B cell (primary cell): ENCODE results near the gene MEGF11. TPM values are rescaled to one million over a fixed set of nuclear protein-coding genes. Genes with fewer than 3 reads are reported as not detected.

Experiments
- ATAC-seq: fragments of 200-7000 bp; cut with Tn5 transposase; one replicate; pipeline ENCODE4 v1.10.0; 2021; ENCODE audit warnings: low read depth, mild to moderate bottlenecking, moderate number of reproducible peaks, moderate library complexity
- CTCF ChIA-PET: fragments of 350-600 bp; sonication (Branson Sonifier 250); formaldehyde crosslinking; loops from one replicate; lab custom pipeline; 2021; ENCODE audit warnings: antibody characterized with exemption, inconsistent platforms; lab: Charles Lee
- POLR2A ChIA-PET: fragments of 350-600 bp; sonication (Branson Sonifier 250); formaldehyde crosslinking; loops from one replicate; lab custom pipeline; 2021; ENCODE audit warnings: antibody characterized with exemption; lab: Charles Lee
- DNase-seq: peaks from one replicate; pipeline ENCODE4 v3.0.0; 2013
- H2AFZ ChIP-seq: 2 replicates; pipeline ENCODE4 v1.6.1; 2012; ENCODE audit warnings: mild to moderate bottlenecking, low read depth, low read length; ENCODE audit not compliant: insufficient read depth, poor library complexity, severe bottlenecking
- H3K27ac ChIP-seq, 2 donors: 1 replicate in 1 of 2; 2 replicates in 1 of 2; pipeline ENCODE4 v1.5.1; 2012 to 2013; ENCODE audit warnings: low read length in 2 of 2, mild to moderate bottlenecking in 2 of 2, moderate library complexity in 1 of 2
- H3K27me3 ChIP-seq, 4 experiments: fragments of 200-600 bp in 1 of 4; sonication (generic) in 1 of 4; replicated peaks in 1 of 4; 1 replicate in 2 of 4; 2 replicates in 2 of 4; pipeline versions ENCODE4 v1.6.1 to v1.7.0; 2013 to 2016; ENCODE audit warnings: low read length in 3 of 4, mild to moderate bottlenecking in 2 of 4, mixed read lengths in 1 of 4, moderate library complexity in 1 of 4; ENCODE audit not compliant: insufficient read depth in 4 of 4, control insufficient read depth in 3 of 4; ENCODE audit errors: control extremely low read depth in 1 of 4
- H3K36me3 ChIP-seq, 2 experiments: replicated peaks in 1 of 2; 1 replicate in 1 of 2; 2 replicates in 1 of 2; pipeline versions ENCODE4 v1.6.1 to v1.7.1; 2013; ENCODE audit warnings: low read length in 1 of 2; ENCODE audit not compliant: insufficient read depth in 2 of 2, control insufficient read depth in 1 of 2; ENCODE audit errors: control extremely low read depth in 1 of 2, extremely low read depth in 1 of 2
- H3K4me1 ChIP-seq, 2 donors: fragments of 200-600 bp in 1 of 2; sonication (generic) in 1 of 2; 1 replicate in 1 of 2; 2 replicates in 1 of 2; pipeline versions ENCODE4 v1.5.1 to v1.6.1; 2013 to 2017; ENCODE audit warnings: low read length in 2 of 2; ENCODE audit not compliant: control insufficient read depth in 2 of 2, insufficient read depth in 2 of 2
- H3K4me2 ChIP-seq: replicated peaks from 2 replicates; pipeline ENCODE3; 2012; ENCODE audit warnings: mild to moderate bottlenecking, low read depth, low read length; ENCODE audit not compliant: poor library complexity, severe bottlenecking
- H3K4me3 ChIP-seq, 5 experiments: fragments of 200-600 bp in 1 of 5; sonication (generic) in 1 of 5; 1 replicate in 3 of 5; 2 replicates in 2 of 5; pipeline versions ENCODE4 v1.5.1 to v1.7.0; 2011 to 2016; ENCODE audit warnings: low read length in 4 of 5, mild to moderate bottlenecking in 4 of 5, low read depth in 2 of 5, control low read depth in 1 of 5, moderate library complexity in 1 of 5; ENCODE audit not compliant: insufficient read depth in 1 of 5; ENCODE audit errors: control extremely low read depth in 1 of 5, extremely low read depth in 1 of 5
- H3K79me2 ChIP-seq: fragments of 200-600 bp; sonication (generic); one replicate; pipeline ENCODE4 v1.6.0; 2016; ENCODE audit warnings: low read length; ENCODE audit not compliant: control insufficient read depth, insufficient read depth
- H3K9ac ChIP-seq: fragments of 200-600 bp; sonication (generic); 2 replicates; pipeline ENCODE4 v1.6.1; 2017; ENCODE audit warnings: mild to moderate bottlenecking, low read length, moderate library complexity
- H3K9me3 ChIP-seq, 3 donors: one replicate each; pipeline versions ENCODE4 v1.6.1 to v1.7.1; 2013; ENCODE audit warnings: low read length in 2 of 3; ENCODE audit not compliant: control insufficient read depth in 2 of 3, insufficient read depth in 1 of 3; ENCODE audit errors: control extremely low read depth in 1 of 3
- H4K20me1 ChIP-seq: 2 replicates; pipeline ENCODE4 v1.6.0; 2012; ENCODE audit warnings: mild to moderate bottlenecking, low read length; ENCODE audit not compliant: insufficient read depth, control insufficient read depth, poor library complexity, severe bottlenecking
- H3K27ac Mint-ChIP-seq: one replicate; pipeline ENCODE4 v1.8.0; 2021; ENCODE audit warnings: mixed read lengths
- H3K27me3 Mint-ChIP-seq: one replicate; pipeline ENCODE4 v1.8.0; 2021; ENCODE audit warnings: mixed read lengths
- H3K4me1 Mint-ChIP-seq: one replicate; pipeline ENCODE4 v1.8.0; 2021; ENCODE audit warnings: mixed read lengths
- H3K4me3 Mint-ChIP-seq: one replicate; pipeline ENCODE4 v1.8.0; 2021; ENCODE audit warnings: mixed read lengths
- H3K9me3 Mint-ChIP-seq: one replicate; pipeline ENCODE4 v1.8.0; 2022; ENCODE audit warnings: mixed read lengths; ENCODE audit not compliant: insufficient read depth
- CTCF ChIP-seq: fragments of 200-600 bp; IDR thresholded peaks from one replicate; pipeline ENCODE4 v1.8.0; 2022; ENCODE audit warnings: antibody characterized with exemption, mild to moderate bottlenecking
- EZH2 ChIP-seq: IDR thresholded peaks from 2 replicates; pipeline ENCODE4 v1.6.1; 2012; ENCODE audit warnings: borderline replicate concordance, low read depth, mild to moderate bottlenecking, moderate library complexity, low read length; ENCODE audit not compliant: insufficient read depth, poor library complexity, severe bottlenecking
- WGBS: methylation state at CpG from one replicate; pipeline ENCODE4 v1.1.5; 2013; ENCODE audit warnings: missing lambda C conversion rate; ENCODE audit not compliant: insufficient coverage; 5-methylcytosine and 5-hydroxymethylcytosine counted together
- intact Hi-C: fragments of 100-400 bp; cut with micrococcal nuclease; formaldehyde crosslinking; loops from one replicate; pipeline ENCODE4 v1.10.0; 2022
- polyA plus RNA-seq: library from polyadenylated mRNA; depleted of rRNA; stranded (reverse); fragments of >200 nt; gene quantifications from 2 replicates; pipeline ENCODE4 v1.2.3, GENCODE V29; 2012
- total RNA-seq, 2 donors: library from RNA; stranded (reverse); fragments of 120-200 nt in 1 of 2; gene quantifications; 1 replicate in 1 of 2; 2 replicates in 1 of 2; pipeline versions ENCODE4 v1.2.3 to v1.2.4, GENCODE V29; 2013 to 2022

Gene MEGF11
- total and polyA plus RNA-seq, 2 donors (not counting 1 experiment from before 2014, with no cell fraction given): 0.04 to 0.34 TPM

GRCh38 chr15:66288093-66288492 is 34.5 kb upstream of the MEGF11 start:
- intact Hi-C loops: loop anchor here (5.0 kb wide), 1 partner anchor 691 kb away; no protein-coding TSS in a partner anchor
- Histone ChIP-seq H4K20me1 (no peaks in the 10 kb centered on the region), H3K4me3 (no peak overlapping the region), H3K9ac (no peak overlapping the region), H3K9me3 (no peaks in the 10 kb centered on the region), H3K4me2 (no peak overlapping the region), H3K36me3 (no peaks in the 10 kb centered on the region), H3K27me3 (no peaks in the 10 kb centered on the region), H3K27ac (no peak overlapping the region), H2AFZ (no peak overlapping the region), H3K79me2 (peaks cover 22% of the 10 kb centered on the region), H3K4me1 (peaks cover 9 to 14% of the 10 kb centered on the region in 2 donors)
- no peak for ATAC-seq
- Mint-ChIP-seq H3K9me3 (no peaks in the 10 kb centered on the region), H3K4me1 (peaks cover 24% of the 10 kb centered on the region), H3K27me3 (no peaks in the 10 kb centered on the region), H3K27ac (no peak overlapping the region), H3K4me3 (no peak overlapping the region)
- no peak for DNase-seq
- POLR2A ChIA-PET: no interaction called here
- CTCF ChIA-PET: interaction anchor here (0.7 to 2.1 kb wide), 10 partner anchors 12 to 692 kb away, joined by 3 to 15 read pairs (median 3); partner anchors contain the start of genes INTS14 and SNAPC5
- TF ChIP-seq CTCF (no peak), EZH2 (no peak)

- no peak overlapping the region for H3K4me3 Mint-ChIP-seq
- Histone ChIP-seq H3K9me3 (no peaks in the 10 kb centered on the region), H3K36me3 (no peaks in the 10 kb centered on the region), H3K79me2 (peaks cover 22% of the 10 kb centered on the region), H3K4me3 (no peak overlapping the region), H3K27me3 (no peaks in the 10 kb centered on the region), H3K9ac (no peak overlapping the region), H4K20me1 (no peaks in the 10 kb centered on the region), H2AFZ (no peak overlapping the region), H3K27ac (no peak overlapping the region), H3K4me1 (peaks cover 6 to 8% of the 10 kb centered on the region in 2 donors), H3K4me2 (no peak overlapping the region)
- H3K9me3 Mint-ChIP-seq: no peaks in the 10 kb centered on the region
- ChIA-PET CTCF (interaction anchor here (0.6 to 2.1 kb wide), 9 partner anchors 11 to 692 kb away, joined by 3 to 15 read pairs (median 3); partner anchors contain the start of gene SNAPC5), POLR2A (no interaction called here)
- intact Hi-C loops: loop anchor here (2.0 to 5.0 kb wide), 2 partner anchors 649 to 690 kb away; no protein-coding TSS in a partner anchor
- TF ChIP-seq EZH2 (no peak), CTCF (peak; percentile 85)
- H3K27me3 Mint-ChIP-seq: no peaks in the 10 kb centered on the region
- ATAC-seq (peak; percentile 51), DNase-seq (peak; percentile 57)
- no peak overlapping the region for H3K27ac Mint-ChIP-seq
- peaks cover 22% of the 10 kb centered on the region for H3K4me1 Mint-ChIP-seq
- WGBS: no CpG with 5 or more reads among the region's 6 CpGs
Observed at GRCh38 chr15:66287461-66288057, 34.0 kb upstream of the MEGF11 start.
